Osteoblast (primary cell): Measurements from ENCODE around the gene FAXDC2. TPM values are rescaled to one million over a fixed set of nuclear protein-coding genes. Genes with fewer than 3 reads are reported as not detected.
A peak's percentile ranks its signal among the peaks of the same experiment; 100 is the strongest.

Experiments used
- DNase-seq: peaks from one replicate; pipeline ENCODE4 v3.0.0; 2011; ENCODE audit warnings: low spot score, mixed read lengths; ENCODE audit not compliant: insufficient read length; ENCODE audit errors: missing footprints
- H2AFZ ChIP-seq: 2 replicates; pipeline ENCODE4 v1.6.0; 2011; ENCODE audit warnings: mild to moderate bottlenecking, low read length
- H3K27ac ChIP-seq: 2 replicates; pipeline ENCODE4 v1.5.1; 2011; ENCODE audit warnings: mild to moderate bottlenecking, low read depth, low read length, moderate library complexity
- H3K27me3 ChIP-seq: 2 replicates; pipeline ENCODE4 v1.6.0; 2012; ENCODE audit warnings: mild to moderate bottlenecking, control low read depth, inconsistent platforms, low read length, moderate library complexity; ENCODE audit not compliant: insufficient read depth
- H3K36me3 ChIP-seq: 2 replicates; pipeline ENCODE4 v1.5.1; 2011; ENCODE audit warnings: mild to moderate bottlenecking, low read length, control low read depth, moderate library complexity; ENCODE audit not compliant: insufficient read depth
- H3K4me1 ChIP-seq: 2 replicates; pipeline ENCODE4 v1.5.1; 2011; ENCODE audit warnings: mild to moderate bottlenecking, low read length, control low read depth, moderate library complexity; ENCODE audit not compliant: insufficient read depth
- H3K4me2 ChIP-seq: 2 replicates; pipeline ENCODE4 v1.6.0; 2011; ENCODE audit warnings: mild to moderate bottlenecking, low read length; ENCODE audit not compliant: insufficient read depth
- H3K4me3 ChIP-seq: fragments of 200-600 bp; sonication (generic); 3 replicates; pipeline ENCODE4 v1.5.1; 2012; ENCODE audit warnings: mild to moderate bottlenecking, low read length, inconsistent platforms; ENCODE audit not compliant: insufficient read depth
- H3K79me2 ChIP-seq: 2 replicates; pipeline ENCODE4 v1.6.0; 2012; ENCODE audit warnings: mild to moderate bottlenecking, low read length, control low read depth, inconsistent platforms; ENCODE audit not compliant: insufficient read depth
- H3K9me3 ChIP-seq: 2 replicates; pipeline ENCODE4 v1.5.1; 2011; ENCODE audit warnings: low read depth, low read length, control low read depth
- H4K20me1 ChIP-seq: 2 replicates; pipeline ENCODE4 v1.6.0; 2012; ENCODE audit warnings: mild to moderate bottlenecking, low read length, control low read depth; ENCODE audit not compliant: insufficient read depth
- CTCF ChIP-seq: IDR thresholded peaks from 2 replicates; pipeline ENCODE4 v1.5.1; 2011; ENCODE audit warnings: mild to moderate bottlenecking, low read depth, low read length, moderate library complexity; ENCODE audit errors: extremely low read depth
- total RNA-seq: library from RNA; depleted of rRNA; stranded (reverse); fragments of >200 nt; gene quantifications from 2 replicates; pipeline ENCODE4 v1.2.3, GENCODE V29; 2012

The FAXDC2 gene
- total RNA-seq, 1 donor: 13.8 TPM

GRCh38 chr5:154860765-154861164 lies 10.4 kb upstream of the FAXDC2 start:
- no peak for TF ChIP-seq CTCF
- H4K20me1 ChIP-seq: peaks cover 37% of the 10 kb centered on the region
- no peaks in the 10 kb centered on the region for H3K9me3 ChIP-seq
- no peaks in the 10 kb centered on the region for H3K27me3 ChIP-seq
- H3K4me1 ChIP-seq: peaks cover 32% of the 10 kb centered on the region
- H3K4me2 ChIP-seq: peak overlapping the region; percentile 97
- DNase-seq: no peak
- H3K27ac ChIP-seq: peak overlapping the region; percentile 92
- H3K36me3 ChIP-seq: peaks cover 16% of the 10 kb centered on the region
- H3K4me3 ChIP-seq: peak overlapping the region; percentile 77
- no peak overlapping the region for H2AFZ ChIP-seq
- peaks cover 74% of the 10 kb centered on the region for H3K79me2 ChIP-seq

DNA sequence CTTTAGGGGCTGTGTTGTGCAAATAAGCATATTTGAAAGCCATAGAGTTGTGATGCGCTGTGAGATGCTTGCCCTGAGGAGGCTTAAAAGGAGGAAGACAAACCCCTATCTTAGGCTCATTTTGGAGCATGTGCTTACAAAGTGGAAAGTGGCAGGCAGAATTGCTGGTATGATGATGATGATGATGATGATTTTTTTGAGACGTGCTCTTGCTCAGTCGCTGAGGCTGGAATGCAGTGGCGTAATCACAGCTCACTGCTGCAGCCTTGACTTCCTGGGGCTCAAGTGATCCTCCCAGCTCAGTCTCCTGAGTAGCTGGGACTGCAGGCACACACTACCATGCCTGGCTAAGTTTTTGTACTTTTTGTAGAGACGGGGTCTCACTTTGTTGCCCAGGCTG lies 9.7 kb upstream of the FAXDC2 start:
- no peaks in the 10 kb centered on the region for H3K27me3 ChIP-seq
- TF ChIP-seq CTCF: no peak
- peaks cover 31% of the 10 kb centered on the region for H4K20me1 ChIP-seq
- peak; percentile 17 for DNase-seq
- H2AFZ ChIP-seq: no peak overlapping the region
- peak overlapping the region; percentile 77 for H3K4me3 ChIP-seq
- peaks cover 32% of the 10 kb centered on the region for H3K4me1 ChIP-seq
- H3K9me3 ChIP-seq: no peaks in the 10 kb centered on the region
- peak overlapping the region; percentile 92 for H3K27ac ChIP-seq
- H3K4me2 ChIP-seq: peak overlapping the region; percentile 97
- H3K79me2 ChIP-seq: peaks cover 67% of the 10 kb centered on the region
- H3K36me3 ChIP-seq: peaks cover 9% of the 10 kb centered on the region

- Histone ChIP-seq H2AFZ (peak overlapping the region; percentile 65), H3K4me1 (peaks cover 32% of the 10 kb centered on the region), H3K4me3 (peak overlapping the region; percentile 77), H4K20me1 (peaks cover 28% of the 10 kb centered on the region), H3K27ac (peak overlapping the region; percentile 92), H3K27me3 (no peaks in the 10 kb centered on the region), H3K4me2 (peak overlapping the region; percentile 97), H3K79me2 (peaks cover 58% of the 10 kb centered on the region), H3K36me3 (peaks cover 9% of the 10 kb centered on the region), H3K9me3 (no peaks in the 10 kb centered on the region)
- peak; percentile 11 for DNase-seq
- TF ChIP-seq CTCF: no peak
Observed at GRCh38 chr5:154858972-154859871, 8.8 kb upstream of the FAXDC2 start.

- Histone ChIP-seq H4K20me1 (peaks cover 23% of the 10 kb centered on the region), H3K9me3 (no peaks in the 10 kb centered on the region), H3K79me2 (peaks cover 50% of the 10 kb centered on the region), H3K4me1 (peaks cover 32% of the 10 kb centered on the region), H3K4me3 (peak within 1 kb of the TSS; percentile 77), H3K36me3 (peaks cover 4% of the 10 kb centered on the region), H3K27me3 (no peaks in the 10 kb centered on the region), H2AFZ (peak within 1 kb of the TSS; percentile 91), H3K4me2 (peak within 1 kb of the TSS; percentile 97), H3K27ac (peak within 1 kb of the TSS; percentile 92)
- peak; percentile 93 for DNase-seq
- TF ChIP-seq CTCF: no peak
Observed at GRCh38 chr5:154858297-154858971, 8.0 kb upstream of the FAXDC2 start, which contains the start of gene CNOT8. CNOT8 (plus strand) TSS chr5:154858627; CDS start chr5:154863279, 4,652 bp downstream.
